ENCODE results near the gene COQ5.
A peak's percentile ranks its signal among the peaks of the same experiment; 100 is the strongest.

COQ5 gene

DNA sequence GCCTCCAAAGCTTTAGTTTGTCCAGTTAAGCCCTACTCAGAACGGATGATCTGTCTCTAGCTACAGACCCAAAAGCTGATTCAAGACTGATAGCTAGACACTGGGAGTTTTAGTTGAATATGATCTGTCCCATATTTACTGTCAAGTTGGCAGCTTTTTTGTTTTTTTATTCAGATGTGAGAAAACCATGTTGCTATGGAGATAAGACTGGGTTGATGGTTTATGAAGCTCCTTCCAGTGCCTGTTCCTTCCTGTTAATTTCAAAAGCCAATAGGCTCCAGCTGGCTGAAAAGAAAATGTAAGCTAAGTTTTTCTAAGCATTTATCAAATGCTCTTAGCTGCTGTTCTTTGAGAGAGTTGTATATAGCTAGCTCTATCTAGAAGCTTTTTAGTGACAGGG is 28.4 kb downstream of the COQ5 start:
- no peaks in the 10 kb centered on the region for H3K27me3 ChIP-seq (ENCODE audit: insufficient read depth, low read depth, severe bottlenecking)
- no peak overlapping the region for H3K4me3 ChIP-seq (ENCODE audit: low read depth, low read length)
- DNase-seq: no peak
- peaks cover 62% of the 10 kb centered on the region for H3K36me3 ChIP-seq
- no peak overlapping the region for H3K27ac ChIP-seq
- TF ChIP-seq, protein P1, sequence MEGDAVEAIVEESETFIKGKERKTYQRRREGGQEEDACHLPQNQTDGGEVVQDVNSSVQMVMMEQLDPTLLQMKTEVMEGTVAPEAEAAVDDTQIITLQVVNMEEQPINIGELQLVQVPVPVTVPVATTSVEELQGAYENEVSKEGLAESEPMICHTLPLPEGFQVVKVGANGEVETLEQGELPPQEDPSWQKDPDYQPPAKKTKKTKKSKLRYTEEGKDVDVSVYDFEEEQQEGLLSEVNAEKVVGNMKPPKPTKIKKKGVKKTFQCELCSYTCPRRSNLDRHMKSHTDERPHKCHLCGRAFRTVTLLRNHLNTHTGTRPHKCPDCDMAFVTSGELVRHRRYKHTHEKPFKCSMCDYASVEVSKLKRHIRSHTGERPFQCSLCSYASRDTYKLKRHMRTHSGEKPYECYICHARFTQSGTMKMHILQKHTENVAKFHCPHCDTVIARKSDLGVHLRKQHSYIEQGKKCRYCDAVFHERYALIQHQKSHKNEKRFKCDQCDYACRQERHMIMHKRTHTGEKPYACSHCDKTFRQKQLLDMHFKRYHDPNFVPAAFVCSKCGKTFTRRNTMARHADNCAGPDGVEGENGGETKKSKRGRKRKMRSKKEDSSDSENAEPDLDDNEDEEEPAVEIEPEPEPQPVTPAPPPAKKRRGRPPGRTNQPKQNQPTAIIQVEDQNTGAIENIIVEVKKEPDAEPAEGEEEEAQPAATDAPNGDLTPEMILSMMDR (IDR thresholded peaks at IDR 0.05; ENCODE audit: low read depth, low read length): no peak
- H3K9me3 ChIP-seq (ENCODE audit: severe bottlenecking): no peaks in the 10 kb centered on the region

DNA sequence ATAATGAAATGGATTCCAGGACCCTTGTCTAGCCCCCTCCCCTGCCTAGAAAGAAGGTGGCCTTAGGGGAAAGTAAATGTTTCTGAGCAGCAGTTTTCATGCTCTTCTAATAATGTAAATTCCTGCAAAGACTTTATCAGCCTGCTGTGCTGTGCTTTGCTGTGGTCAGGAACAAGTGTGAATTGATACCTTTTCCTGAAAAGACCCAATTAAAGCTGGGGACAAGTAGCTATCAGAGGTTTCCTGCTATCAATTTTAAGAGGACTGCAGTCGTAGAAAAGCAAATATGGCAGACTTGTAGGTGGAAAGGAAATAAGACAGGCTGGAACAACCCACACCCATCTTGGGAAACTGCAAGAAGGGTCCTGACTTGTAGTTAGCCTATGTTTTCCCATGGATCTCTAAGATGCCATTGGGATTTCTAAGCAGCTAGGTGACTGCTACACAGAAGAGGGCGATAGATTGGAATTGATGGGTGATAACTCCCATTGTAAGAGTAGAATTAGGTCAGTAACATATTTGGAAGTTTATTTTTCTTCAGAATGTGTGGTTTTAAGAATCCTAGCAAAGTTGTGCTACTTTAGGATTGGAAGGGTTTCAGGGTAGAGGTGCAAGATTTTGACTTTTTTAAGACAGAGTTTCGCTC is 30.0 kb downstream of the COQ5 start:
- Histone ChIP-seq H3K4me3 (ENCODE audit: low read depth, low read length) (no peak overlapping the region), H3K27me3 (ENCODE audit: insufficient read depth, low read depth, severe bottlenecking) (no peaks in the 10 kb centered on the region), H3K27ac (no peak overlapping the region), H3K9me3 (ENCODE audit: severe bottlenecking) (no peaks in the 10 kb centered on the region), H3K36me3 (peaks cover 51% of the 10 kb centered on the region)
- TF ChIP-seq, protein P1 (IDR thresholded peaks at IDR 0.05; ENCODE audit: low read depth, low read length): no peak
- DNase-seq: no peak

- no peaks in the 10 kb centered on the region for H3K27me3 ChIP-seq (ENCODE audit: insufficient read depth, low read depth, severe bottlenecking)
- DNase-seq: no peak
Measured at GRCh38 chr12:120497524-120498150, 31.3 kb downstream of the COQ5 start.

GRCh38 chr12:120496413-120497340 is 32.3 kb downstream of the COQ5 start:
- H3K9me3 ChIP-seq (ENCODE audit: severe bottlenecking): no peaks in the 10 kb centered on the region
- no peaks in the 10 kb centered on the region for H3K27me3 ChIP-seq (ENCODE audit: insufficient read depth, low read depth, severe bottlenecking)
- peak overlapping the region; percentile 64 for H3K4me3 ChIP-seq (ENCODE audit: low read depth, low read length)
- H3K27ac ChIP-seq: peak overlapping the region; percentile 70
- peak; percentile 55 for DNase-seq
- H3K36me3 ChIP-seq: peaks cover 39% of the 10 kb centered on the region
- TF ChIP-seq, protein P1 (IDR thresholded peaks at IDR 0.05; ENCODE audit: low read depth, low read length): no peak

More at GRCh38 chr12:120497524-120498150, 31.3 kb downstream of the COQ5 start:
- Histone ChIP-seq H3K4me3 (ENCODE audit: low read depth, low read length) (peak overlapping the region; percentile 64), H3K36me3 (peaks cover 39% of the 10 kb centered on the region), H3K27ac (no peak overlapping the region), H3K9me3 (ENCODE audit: severe bottlenecking) (no peaks in the 10 kb centered on the region)
- TF ChIP-seq, protein P1 (IDR thresholded peaks at IDR 0.05; ENCODE audit: low read depth, low read length): no peak

- TF ChIP-seq, protein P1 (IDR thresholded peaks at IDR 0.05; ENCODE audit: low read depth, low read length): no peak
- Histone ChIP-seq H3K9me3 (ENCODE audit: severe bottlenecking) (no peaks in the 10 kb centered on the region), H3K27ac (peak within 1 kb of the TSS; percentile 70), H3K27me3 (ENCODE audit: insufficient read depth, low read depth, severe bottlenecking) (no peaks in the 10 kb centered on the region), H3K4me3 (ENCODE audit: low read depth, low read length) (peak within 1 kb of the TSS; percentile 64), H3K36me3 (peaks cover 42% of the 10 kb centered on the region)
- DNase-seq: peak; percentile 96
Measured at GRCh38 chr12:120495731-120496412, 33.1 kb downstream of the COQ5 start, which contains the start of gene DYNLL1. DYNLL1 (plus strand) TSS chr12:120496113; CDS start chr12:120496422, 309 bp downstream.

Measured in WERI-Rb-1 (cell line).